ENCODE data around the gene LIMCH1.

GRCh38 chr4:41545238-41545637 is 7.3 kb downstream of the LIMCH1 start:
- TF ChIP-seq CTCF (conservative IDR thresholded peaks at IDR 0.05; ENCODE audit: low read length) (no peak), EZH2phosphoT487 (IDR thresholded peaks at IDR 0.05; ENCODE audit: borderline replicate concordance) (no peak)

Measured in Loucy (cell line).